OCI-LY1 (cell line): ENCODE measurements around the gene MDN1.

Experiments used
- H2AFZ ChIP-seq: fragments of 200-600 bp; sonication (generic), shearing (Covaris generic); 2 replicates; pipeline ENCODE4 v1.6.0; 2014; ENCODE audit warnings: antibody characterized with exemption, mild to moderate bottlenecking, low read length
- H3F3A ChIP-seq: fragments of 200-600 bp; sonication (generic), shearing (Covaris generic); 2 replicates; pipeline ENCODE4 v1.6.0; 2014; ENCODE audit warnings: mild to moderate bottlenecking, antibody characterized with exemption, low read length, moderate library complexity; ENCODE audit not compliant: insufficient read depth
- H3K27ac ChIP-seq: fragments of 200-600 bp; sonication (generic); 2 replicates; pipeline ENCODE4 v1.5.1; 2014; ENCODE audit warnings: low read length, mixed run types, mild to moderate bottlenecking, low read depth; ENCODE audit not compliant: poor library complexity, severe bottlenecking
- H3K27me3 ChIP-seq: fragments of 200-600 bp; sonication (generic); 2 replicates; pipeline ENCODE4 v1.6.0; 2014; ENCODE audit warnings: antibody characterized with exemption, mild to moderate bottlenecking, low read length, moderate library complexity; ENCODE audit not compliant: insufficient read depth
- H3K36me3 ChIP-seq: fragments of 200-600 bp; sonication (generic); 2 replicates; pipeline ENCODE4 v1.6.1; 2014; ENCODE audit warnings: mild to moderate bottlenecking, antibody characterized with exemption, low read length, moderate library complexity, mixed read lengths; ENCODE audit not compliant: insufficient read depth
- H3K4me1 ChIP-seq: fragments of 200-600 bp; sonication (generic); 2 replicates; pipeline ENCODE4 v1.5.1; 2014; ENCODE audit warnings: mild to moderate bottlenecking, low read length, moderate library complexity; ENCODE audit not compliant: insufficient read depth, severe bottlenecking
- H3K4me2 ChIP-seq: fragments of 200-600 bp; sonication (generic), shearing (Covaris generic); 2 replicates; pipeline ENCODE4 v1.6.1; 2014; ENCODE audit warnings: low read length
- H3K4me3 ChIP-seq: fragments of 200-600 bp; sonication (generic); 2 replicates; pipeline ENCODE4 v1.5.1; 2014; ENCODE audit warnings: low read length, low read depth, mild to moderate bottlenecking, mixed read lengths; ENCODE audit not compliant: poor library complexity, severe bottlenecking
- H3K79me2 ChIP-seq: fragments of 200-600 bp; shearing (Covaris generic); 2 replicates; pipeline ENCODE4 v1.6.1; 2016; ENCODE audit warnings: mixed run types, low read length, mixed read lengths; ENCODE audit not compliant: insufficient read depth
- H3K9ac ChIP-seq: fragments of 200-600 bp; sonication (generic), shearing (Covaris generic); 2 replicates; pipeline ENCODE4 v1.6.1; 2014; ENCODE audit warnings: mild to moderate bottlenecking, low read length, mixed read lengths
- H3K9me2 ChIP-seq: fragments of 200-600 bp; sonication (generic), shearing (Covaris generic); 2 replicates; pipeline ENCODE4 v1.6.1; 2014; ENCODE audit warnings: low read depth, mild to moderate bottlenecking, low read length, mixed read lengths
- H3K9me3 ChIP-seq: fragments of 200-600 bp; shearing (Covaris generic); 2 replicates; pipeline ENCODE4 v1.6.1; 2014; ENCODE audit warnings: low read length, mixed read lengths
- H4K20me1 ChIP-seq: fragments of 200-600 bp; sonication (generic), shearing (Covaris generic); 2 replicates; pipeline ENCODE4 v1.6.0; 2016; ENCODE audit warnings: mild to moderate bottlenecking, low read length; ENCODE audit not compliant: insufficient read depth
- CTCF ChIP-seq: fragments of 200-600 bp; sonication (generic), shearing (Covaris generic); IDR thresholded peaks from 2 replicates; pipeline ENCODE4 v1.5.1; 2017; ENCODE audit warnings: mild to moderate bottlenecking, antibody characterized with exemption, low read length, moderate library complexity, mixed read lengths
- EZH2 ChIP-seq: fragments of 200-600 bp; sonication (generic), shearing (Covaris generic); IDR thresholded peaks from 2 replicates; pipeline ENCODE4 v1.8.0; 2017; ENCODE audit warnings: borderline replicate concordance, mixed run types, mild to moderate bottlenecking, antibody characterized with exemption, low read length, moderate library complexity, mixed read lengths

The MDN1 gene

GRCh38 chr6:89597988-89598387 is 221.6 kb downstream of the MDN1 start:
- H3K9ac ChIP-seq = no peak overlapping the region
- no peak overlapping the region for H3K4me3 ChIP-seq
- H3K4me2 ChIP-seq = no peak overlapping the region
- peaks cover 9% of the 10 kb centered on the region for H3K4me1 ChIP-seq
- no peaks in the 10 kb centered on the region for H3K79me2 ChIP-seq
- 0 out of 2 replicates have a peak, but pooled peaks cover 3% of the 10 kb centered on the region for H3K27me3 ChIP-seq
- no peaks in the 10 kb centered on the region for H4K20me1 ChIP-seq
- no peak overlapping the region for H3K27ac ChIP-seq
- H3K9me2 ChIP-seq = no peaks in the 10 kb centered on the region
- no peaks in the 10 kb centered on the region for H3K36me3 ChIP-seq
- H2AFZ ChIP-seq = no peak overlapping the region
- TF ChIP-seq CTCF (peak; percentile 12; the same call in 1 of the 2 replicates), EZH2 (no peak)
- H3K9me3 ChIP-seq = no peaks in the 10 kb centered on the region
- no peaks in the 10 kb centered on the region for H3F3A ChIP-seq

- no peak overlapping the region for H3K4me2 ChIP-seq
- H3K9ac ChIP-seq = no peak overlapping the region
- no peaks in the 10 kb centered on the region for H3K79me2 ChIP-seq
- H3K9me2 ChIP-seq = no peaks in the 10 kb centered on the region
- no peak overlapping the region for H2AFZ ChIP-seq
- 0 out of 2 replicates have a peak, but pooled peaks cover 3% of the 10 kb centered on the region for H3K27me3 ChIP-seq
- TF ChIP-seq EZH2 (no peak), CTCF (no peak)
- no peak overlapping the region for H3K4me3 ChIP-seq
- no peak overlapping the region for H3K27ac ChIP-seq
- no peaks in the 10 kb centered on the region for H3F3A ChIP-seq
- H3K4me1 ChIP-seq = peaks cover 9% of the 10 kb centered on the region
- H3K36me3 ChIP-seq = no peaks in the 10 kb centered on the region
- no peaks in the 10 kb centered on the region for H3K9me3 ChIP-seq
- no peaks in the 10 kb centered on the region for H4K20me1 ChIP-seq
Observed at GRCh38 chr6:89597372-89597771, 222.2 kb downstream of the MDN1 start.

GRCh38 chr6:89596484-89596883 is 223.1 kb downstream of the MDN1 start:
- Histone ChIP-seq H3K27ac (no peak overlapping the region), H3K9ac (no peak overlapping the region), H3K9me2 (no peaks in the 10 kb centered on the region), H3K4me2 (no peak overlapping the region), H3K36me3 (no peaks in the 10 kb centered on the region), H3K79me2 (no peaks in the 10 kb centered on the region), H4K20me1 (no peaks in the 10 kb centered on the region), H3K27me3 (no peaks in the 10 kb centered on the region), H3K4me3 (no peak overlapping the region), H3F3A (no peaks in the 10 kb centered on the region), H3K9me3 (no peaks in the 10 kb centered on the region), H2AFZ (no peak overlapping the region), H3K4me1 (peaks cover 9% of the 10 kb centered on the region)
- TF ChIP-seq CTCF (no peak), EZH2 (no peak)
